IPS DF 19.7 (cell line): ENCODE results near the gene NUSAP1.
A peak's percentile ranks its signal among the peaks of the same experiment; 100 is the strongest.
"Not testable (repeated sequence)": the region's sequence is repeated elsewhere in the genome, so short reads cannot be mapped to it uniquely, and the experiment has no call there.

Source experiments
- DNase-seq: peaks from one replicate; pipeline ENCODE4 v3.0.0-alpha.2; 2013; ENCODE audit warnings: low read depth, low spot score

The NUSAP1 gene

GRCh38 chr15:41332194-41333025, at the start of gene NUSAP1, which contains the start of gene OIP5:
TSS of gene NUSAP1 (plus strand) at chr15:41332881. CDS start at chr15:41332958, 77 bp downstream.
TSS of gene OIP5 (minus strand) at chr15:41332591. CDS start at chr15:41332561, 30 bp downstream.
- peak; percentile 99 for DNase-seq

- DNase-seq = not testable (repeated sequence)
Measured at GRCh38 chr15:41282980-41283652, 49.6 kb upstream of the NUSAP1 start.

GRCh38 chr15:41283653-41284426, 48.8 kb upstream of the NUSAP1 start:
- DNase-seq = peak; percentile 94

GRCh38 chr15:41284427-41285177, 48.1 kb upstream of the NUSAP1 start:
- no peak for DNase-seq

- DNase-seq = no peak
Measured at GRCh38 chr15:41285285-41285684, 47.4 kb upstream of the NUSAP1 start.

GRCh38 chr15:41286665-41287333, 45.9 kb upstream of the NUSAP1 start:
- no peak for DNase-seq

- no peak for DNase-seq
Measured at GRCh38 chr15:41288464-41288863, 44.2 kb upstream of the NUSAP1 start.

- DNase-seq = no peak
Measured at GRCh38 chr15:41289953-41290352, 42.7 kb upstream of the NUSAP1 start.

- no peak for DNase-seq
Measured at GRCh38 chr15:41291065-41291631, 41.5 kb upstream of the NUSAP1 start.

GRCh38 chr15:41292521-41292920, 40.2 kb upstream of the NUSAP1 start:
- no peak for DNase-seq

GRCh38 chr15:41301139-41301538, 31.5 kb upstream of the NUSAP1 start:
- not testable (repeated sequence) for DNase-seq

GRCh38 chr15:41301587-41301986, 31.1 kb upstream of the NUSAP1 start:
- no peak for DNase-seq

- no peak for DNase-seq
Measured at GRCh38 chr15:41304149-41304770, 28.4 kb upstream of the NUSAP1 start.

- no peak for DNase-seq
Measured at GRCh38 chr15:41307679-41308078, 25.0 kb upstream of the NUSAP1 start.

GRCh38 chr15:41309226-41309905, 23.3 kb upstream of the NUSAP1 start:
- DNase-seq = no peak

- not testable (repeated sequence) for DNase-seq
Measured at GRCh38 chr15:41320805-41321330, 11.8 kb upstream of the NUSAP1 start.

- DNase-seq = no peak
Measured at GRCh38 chr15:41323611-41324010, 9.1 kb upstream of the NUSAP1 start.

GRCh38 chr15:41331281-41331680, 1.4 kb upstream of the NUSAP1 start:
- no peak for DNase-seq

GRCh38 chr15:41331833-41332193, 868 bp upstream of the NUSAP1 start:
- DNase-seq = no peak
